ENCODE measurements around the gene TRO. TPM values are rescaled to one million over a fixed set of nuclear protein-coding genes. Genes with fewer than 3 reads are reported as not detected.

The TRO gene
- total RNA-seq, 1 experiment from 2014 or later, result 51.0 TPM

- Mint-ChIP-seq H3K4me3 (no peak overlapping the region), H3K36me3 (peaks cover 15% of the 10 kb centered on the region), H3K4me1 (no peaks in the 10 kb centered on the region), H3K27ac (no peak overlapping the region), H3K9me3 (no peaks in the 10 kb centered on the region), H3K27me3 (ENCODE audit: low read depth) (peaks cover 3% of the 10 kb centered on the region; the same call in 1 of the 2 replicates)
- ChIA-PET CTCF (no interaction called here), POLR2A (no interaction called here)
- no peak for ATAC-seq
- no peak for DNase-seq (ENCODE audit: low spot score)
- TF ChIP-seq PREB (CRISPR knock-in tag; IDR thresholded peaks at IDR 0.05; ENCODE audit: borderline replicate concordance), result no peak
- TF ChIP-seq ZNF425 (CRISPR knock-in tag; conservative IDR thresholded peaks at IDR 0.05), result no peak
- TF ChIP-seq ZSCAN18 (CRISPR knock-in tag; IDR thresholded peaks at IDR 0.05), result no peak
- no peak for TF ChIP-seq NR3C1 (CRISPR knock-in tag; conservative IDR thresholded peaks at IDR 0.05; ENCODE audit: low read depth)
- TF ChIP-seq NFE2L1 (CRISPR knock-in tag; IDR thresholded peaks at IDR 0.05), result no peak
- no peak for TF ChIP-seq AR (CRISPR knock-in tag; IDR thresholded peaks at IDR 0.05)
- no peak for TF ChIP-seq CREB1 (CRISPR knock-in tag; IDR thresholded peaks at IDR 0.05)
- TF ChIP-seq GABPB1 (CRISPR knock-in tag; IDR thresholded peaks at IDR 0.05), result no peak
- TF ChIP-seq FOXP4 (CRISPR knock-in tag; IDR thresholded peaks at IDR 0.05), result no peak
- no peak for TF ChIP-seq SOX15 (CRISPR knock-in tag; IDR thresholded peaks at IDR 0.05)
These were observed 13.4 kb downstream of the TRO start for GRCh38 chrX:54934058-54934457.

GRCh38 chrX:54934890-54935289, 14.3 kb downstream of the TRO start:
- DNase-seq (ENCODE audit: low spot score) (no peak), ATAC-seq (no peak)
- POLR2A ChIA-PET, result no interaction called here
- TF ChIP-seq ZNF281 (CRISPR knock-in tag; IDR thresholded peaks at IDR 0.05), result no peak
- TF ChIP-seq IRF2 (CRISPR knock-in tag; IDR thresholded peaks at IDR 0.05; ENCODE audit: borderline replicate concordance, low read depth), result no peak
- TF ChIP-seq MLX (CRISPR knock-in tag; IDR thresholded peaks at IDR 0.05), result no peak
- TF ChIP-seq ZNF512 (CRISPR knock-in tag; IDR thresholded peaks at IDR 0.05; ENCODE audit: borderline replicate concordance), result no peak
- TF ChIP-seq MYBL2 (CRISPR knock-in tag; IDR thresholded peaks at IDR 0.05), result no peak
- TF ChIP-seq ZNF121 (CRISPR knock-in tag; IDR thresholded peaks at IDR 0.05), result no peak
- TF ChIP-seq MAX (CRISPR knock-in tag; IDR thresholded peaks at IDR 0.05), result no peak
- TF ChIP-seq RELA (CRISPR knock-in tag; IDR thresholded peaks at IDR 0.05; ENCODE audit: borderline replicate concordance), result no peak
- TF ChIP-seq ZNF317 (CRISPR knock-in tag; IDR thresholded peaks at IDR 0.05; ENCODE audit: borderline replicate concordance, low read depth), result no peak
- no peak for TF ChIP-seq ZNF138 (CRISPR knock-in tag; conservative IDR thresholded peaks at IDR 0.05)

More at GRCh38 chrX:54934890-54935289, 14.3 kb downstream of the TRO start:
- CTCF ChIA-PET, result interaction anchor here (1.4 kb wide), 1 partner anchor 122 kb away, joined by 3 read pairs; no protein-coding TSS in a partner anchor
- Mint-ChIP-seq H3K9me3 (no peaks in the 10 kb centered on the region), H3K4me3 (no peak overlapping the region), H3K27me3 (ENCODE audit: low read depth) (peaks cover 5% of the 10 kb centered on the region; the same call in 1 of the 2 replicates), H3K36me3 (peaks cover 12% of the 10 kb centered on the region), H3K4me1 (no peaks in the 10 kb centered on the region), H3K27ac (no peak overlapping the region)

Data from WTC11 (cell line).